Osteoblast (primary cell): ENCODE results near the gene TUBGCP6. TPM values are rescaled to one million over a fixed set of nuclear protein-coding genes. Genes with fewer than 3 reads are reported as not detected.

ENCODE experiments used
- DNase-seq: peaks from one replicate; pipeline ENCODE4 v3.0.0; 2011; ENCODE audit warnings: low spot score, mixed read lengths; ENCODE audit not compliant: insufficient read length; ENCODE audit errors: missing footprints
- H2AFZ ChIP-seq: 2 replicates; pipeline ENCODE4 v1.6.0; 2011; ENCODE audit warnings: mild to moderate bottlenecking, low read length
- H3K27ac ChIP-seq: 2 replicates; pipeline ENCODE4 v1.5.1; 2011; ENCODE audit warnings: mild to moderate bottlenecking, low read depth, low read length, moderate library complexity
- H3K27me3 ChIP-seq: 2 replicates; pipeline ENCODE4 v1.6.0; 2012; ENCODE audit warnings: mild to moderate bottlenecking, control low read depth, inconsistent platforms, low read length, moderate library complexity; ENCODE audit not compliant: insufficient read depth
- H3K36me3 ChIP-seq: 2 replicates; pipeline ENCODE4 v1.5.1; 2011; ENCODE audit warnings: mild to moderate bottlenecking, low read length, control low read depth, moderate library complexity; ENCODE audit not compliant: insufficient read depth
- H3K4me1 ChIP-seq: 2 replicates; pipeline ENCODE4 v1.5.1; 2011; ENCODE audit warnings: mild to moderate bottlenecking, low read length, control low read depth, moderate library complexity; ENCODE audit not compliant: insufficient read depth
- H3K4me2 ChIP-seq: 2 replicates; pipeline ENCODE4 v1.6.0; 2011; ENCODE audit warnings: mild to moderate bottlenecking, low read length; ENCODE audit not compliant: insufficient read depth
- H3K4me3 ChIP-seq: fragments of 200-600 bp; sonication (generic); 3 replicates; pipeline ENCODE4 v1.5.1; 2012; ENCODE audit warnings: mild to moderate bottlenecking, low read length, inconsistent platforms; ENCODE audit not compliant: insufficient read depth
- H3K79me2 ChIP-seq: 2 replicates; pipeline ENCODE4 v1.6.0; 2012; ENCODE audit warnings: mild to moderate bottlenecking, low read length, control low read depth, inconsistent platforms; ENCODE audit not compliant: insufficient read depth
- H3K9me3 ChIP-seq: 2 replicates; pipeline ENCODE4 v1.5.1; 2011; ENCODE audit warnings: low read depth, low read length, control low read depth
- H4K20me1 ChIP-seq: 2 replicates; pipeline ENCODE4 v1.6.0; 2012; ENCODE audit warnings: mild to moderate bottlenecking, low read length, control low read depth; ENCODE audit not compliant: insufficient read depth
- total RNA-seq: library from RNA; depleted of rRNA; stranded (reverse); fragments of >200 nt; gene quantifications from 2 replicates; pipeline ENCODE4 v1.2.3, GENCODE V29; 2012
- TF ChIP-seq, protein P1 (sequence below): IDR thresholded peaks from 2 replicates; pipeline ENCODE4 v1.5.1; 2011; ENCODE audit warnings: mild to moderate bottlenecking, low read depth, low read length, moderate library complexity; ENCODE audit errors: extremely low read depth

Gene TUBGCP6
- total RNA-seq, 1 donor, result 28.2 TPM

DNA sequence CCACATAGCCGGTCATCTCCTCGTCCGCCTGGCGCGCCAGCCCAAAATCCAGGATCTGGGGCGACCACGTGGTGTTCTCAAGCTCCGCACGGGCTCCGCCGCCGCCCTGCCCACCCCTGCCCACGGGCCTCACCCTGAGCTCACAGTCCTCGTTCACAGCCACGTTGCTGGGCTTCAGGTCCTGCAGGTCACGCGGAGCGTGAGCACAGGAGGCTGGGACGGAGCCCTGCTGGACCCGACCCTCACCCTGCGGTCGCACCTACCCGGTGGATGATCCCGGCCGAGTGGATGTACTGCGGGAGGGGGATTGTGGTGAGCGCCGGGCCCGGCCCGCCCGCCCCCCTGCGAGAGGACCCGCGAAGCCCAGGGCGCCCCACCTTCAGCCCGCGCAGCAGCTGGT, 22.2 kb upstream of the TUBGCP6 start:
- H3K79me2 ChIP-seq, result no peaks in the 10 kb centered on the region
- no peak overlapping the region for H2AFZ ChIP-seq
- H3K4me3 ChIP-seq, result no peak overlapping the region
- H3K27me3 ChIP-seq, result no peaks in the 10 kb centered on the region
- TF ChIP-seq, protein P1, sequence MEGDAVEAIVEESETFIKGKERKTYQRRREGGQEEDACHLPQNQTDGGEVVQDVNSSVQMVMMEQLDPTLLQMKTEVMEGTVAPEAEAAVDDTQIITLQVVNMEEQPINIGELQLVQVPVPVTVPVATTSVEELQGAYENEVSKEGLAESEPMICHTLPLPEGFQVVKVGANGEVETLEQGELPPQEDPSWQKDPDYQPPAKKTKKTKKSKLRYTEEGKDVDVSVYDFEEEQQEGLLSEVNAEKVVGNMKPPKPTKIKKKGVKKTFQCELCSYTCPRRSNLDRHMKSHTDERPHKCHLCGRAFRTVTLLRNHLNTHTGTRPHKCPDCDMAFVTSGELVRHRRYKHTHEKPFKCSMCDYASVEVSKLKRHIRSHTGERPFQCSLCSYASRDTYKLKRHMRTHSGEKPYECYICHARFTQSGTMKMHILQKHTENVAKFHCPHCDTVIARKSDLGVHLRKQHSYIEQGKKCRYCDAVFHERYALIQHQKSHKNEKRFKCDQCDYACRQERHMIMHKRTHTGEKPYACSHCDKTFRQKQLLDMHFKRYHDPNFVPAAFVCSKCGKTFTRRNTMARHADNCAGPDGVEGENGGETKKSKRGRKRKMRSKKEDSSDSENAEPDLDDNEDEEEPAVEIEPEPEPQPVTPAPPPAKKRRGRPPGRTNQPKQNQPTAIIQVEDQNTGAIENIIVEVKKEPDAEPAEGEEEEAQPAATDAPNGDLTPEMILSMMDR, result no peak
- no peak overlapping the region for H3K4me2 ChIP-seq
- H3K27ac ChIP-seq, result no peak overlapping the region
- H4K20me1 ChIP-seq, result peaks cover 11% of the 10 kb centered on the region
- no peak for DNase-seq
- no peaks in the 10 kb centered on the region for H3K9me3 ChIP-seq
- no peaks in the 10 kb centered on the region for H3K36me3 ChIP-seq
- H3K4me1 ChIP-seq, result peaks cover 15% of the 10 kb centered on the region

DNA sequence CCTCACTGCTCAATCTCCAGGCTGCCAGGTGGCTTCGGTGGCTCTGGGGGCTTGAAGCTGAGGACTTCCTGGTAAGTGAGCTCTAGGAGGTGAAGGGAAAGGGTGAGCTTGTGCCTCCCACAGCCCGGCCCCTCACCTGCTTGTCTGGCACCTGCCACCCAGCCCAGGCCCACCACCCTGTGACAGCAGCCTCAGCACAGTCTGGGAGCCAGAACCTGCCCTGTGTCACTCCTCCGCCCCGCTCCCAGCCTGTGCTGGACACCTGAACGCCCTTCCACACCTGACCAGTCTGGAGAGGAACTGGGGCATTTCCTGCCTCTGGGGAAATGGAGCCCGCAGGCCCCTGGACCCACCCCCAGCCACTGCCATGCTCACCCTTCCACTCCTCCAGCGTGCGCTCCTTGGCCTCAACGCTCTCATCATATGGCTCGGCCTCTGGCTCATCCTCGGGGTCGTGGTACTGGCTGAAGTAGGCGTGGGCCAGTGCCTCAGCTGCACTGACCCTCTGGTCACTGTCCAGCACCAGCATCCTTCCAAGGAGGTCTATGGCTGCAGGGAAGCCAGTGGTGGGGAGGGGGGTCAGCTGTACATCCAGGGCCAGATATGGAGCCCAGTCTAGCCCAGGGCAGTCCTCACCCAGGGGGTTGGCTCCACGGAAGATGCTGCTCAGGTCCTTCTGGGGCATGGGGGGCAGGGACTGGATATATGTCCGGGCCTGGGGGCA, 20.3 kb upstream of the TUBGCP6 start:
- peaks cover 8% of the 10 kb centered on the region for H3K4me1 ChIP-seq
- no peaks in the 10 kb centered on the region for H3K9me3 ChIP-seq
- H2AFZ ChIP-seq, result no peak overlapping the region
- DNase-seq, result no peak
- no peak overlapping the region for H3K4me3 ChIP-seq
- H3K27ac ChIP-seq, result no peak overlapping the region
- H3K4me2 ChIP-seq, result no peak overlapping the region
- H3K79me2 ChIP-seq, result peaks cover 4% of the 10 kb centered on the region
- no peaks in the 10 kb centered on the region for H3K27me3 ChIP-seq
- TF ChIP-seq, protein P1, result no peak
- no peaks in the 10 kb centered on the region for H3K36me3 ChIP-seq
- H4K20me1 ChIP-seq, result peaks cover 3% of the 10 kb centered on the region

DNA sequence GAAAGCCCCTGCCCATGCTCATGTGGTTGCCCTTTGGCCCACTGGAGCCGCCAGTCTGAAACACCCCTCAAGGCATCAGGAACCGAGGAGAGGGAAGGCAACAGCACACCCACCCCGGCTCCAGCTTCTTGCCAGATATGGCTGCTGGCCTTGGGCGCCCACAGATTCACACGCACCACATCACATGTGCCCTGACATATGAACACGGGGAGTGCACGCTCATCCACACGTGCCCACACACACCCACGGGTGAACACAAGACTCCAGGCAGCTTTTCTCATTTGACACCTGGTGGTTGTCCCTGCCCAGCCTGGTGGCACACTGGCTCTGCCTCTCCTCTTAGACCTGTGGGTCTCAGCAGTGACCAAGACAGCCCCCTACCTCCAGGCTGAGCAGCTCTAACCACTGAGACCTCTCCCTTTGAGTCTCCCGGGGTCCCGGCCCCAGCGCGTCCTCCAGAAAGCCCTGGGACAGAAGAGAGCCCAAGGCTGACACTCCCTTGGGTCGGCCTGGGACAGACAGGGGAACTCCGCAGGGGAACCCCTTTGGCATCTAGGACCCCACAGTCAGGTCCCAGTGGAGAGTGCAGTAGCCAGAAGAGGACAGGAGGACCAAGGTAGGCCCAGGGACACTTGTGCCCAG, 19.4 kb upstream of the TUBGCP6 start:
- peaks cover 9% of the 10 kb centered on the region for H3K4me1 ChIP-seq
- no peaks in the 10 kb centered on the region for H3K36me3 ChIP-seq
- no peaks in the 10 kb centered on the region for H3K27me3 ChIP-seq
- H4K20me1 ChIP-seq, result peaks cover 3% of the 10 kb centered on the region
- no peaks in the 10 kb centered on the region for H3K9me3 ChIP-seq
- DNase-seq, result no peak
- no peak overlapping the region for H3K27ac ChIP-seq
- no peak overlapping the region for H3K4me2 ChIP-seq
- H3K4me3 ChIP-seq, result no peak overlapping the region
- TF ChIP-seq, protein P1, result no peak
- no peak overlapping the region for H2AFZ ChIP-seq
- H3K79me2 ChIP-seq, result peaks cover 7% of the 10 kb centered on the region

DNA sequence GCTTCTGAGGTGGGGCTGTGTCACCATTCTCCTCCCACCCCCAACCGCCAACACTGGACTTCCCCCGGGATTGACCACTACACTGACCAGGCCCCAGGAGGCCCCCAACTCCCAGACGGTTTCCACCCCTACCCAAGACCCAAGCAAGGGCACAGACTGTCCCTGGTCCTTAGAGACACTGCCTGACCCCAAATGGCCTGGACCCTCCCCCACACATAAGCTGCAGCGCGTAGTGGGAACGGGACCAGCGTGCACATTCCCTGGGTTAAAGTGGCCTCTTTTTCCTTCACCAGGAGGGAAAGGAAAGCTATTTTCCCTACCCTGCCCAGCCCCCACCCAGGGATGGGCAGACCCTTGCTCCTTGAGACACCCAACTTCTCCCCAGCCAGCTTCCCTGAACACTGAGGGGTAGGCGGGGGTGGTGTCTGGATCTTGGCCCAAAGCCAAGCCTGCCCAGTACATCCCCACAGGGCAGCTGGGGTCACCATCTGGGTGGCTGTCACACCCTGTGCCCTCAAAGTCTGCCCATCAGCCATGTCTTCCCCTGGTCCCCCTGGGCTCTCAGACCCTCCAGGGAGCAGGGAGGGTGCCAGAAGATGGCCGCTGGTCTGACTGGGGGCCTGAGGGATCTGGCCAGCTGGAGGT, 18.3 kb upstream of the TUBGCP6 start:
- Histone ChIP-seq H3K27ac (no peak overlapping the region), H3K9me3 (no peaks in the 10 kb centered on the region), H4K20me1 (peaks cover 2% of the 10 kb centered on the region), H3K36me3 (no peaks in the 10 kb centered on the region), H2AFZ (no peak overlapping the region), H3K4me2 (no peak overlapping the region), H3K27me3 (no peaks in the 10 kb centered on the region), H3K4me3 (no peak overlapping the region), H3K4me1 (peaks cover 9% of the 10 kb centered on the region), H3K79me2 (peaks cover 15% of the 10 kb centered on the region)
- DNase-seq, result no peak
- TF ChIP-seq, protein P1, result no peak
